22Rv1 (cell line): ENCODE measurements around the gene MORC2.

ENCODE experiments used
- CTCF ChIP-seq: fragments of 450-650 bp; IDR thresholded peaks from 2 replicates; pipeline ENCODE4 v1.5.1; 2017; ENCODE audit warnings: mild to moderate bottlenecking
- ZFX ChIP-seq: fragments of 450-650 bp; IDR thresholded peaks from 2 replicates; pipeline ENCODE4 v1.6.1; 2017; ENCODE audit warnings: antibody characterized with exemption, borderline replicate concordance

GRCh38 chr22:30941363-30941740 is 27.2 kb downstream of the MORC2 start:
- no peak for TF ChIP-seq CTCF
- no peak for TF ChIP-seq ZFX
